GM21737 (cell line): Measurements from ENCODE around the gene CCDC57.

Experiments
- ATAC-seq: cut with Tn5 transposase; IDR thresholded peaks from one replicate; pipeline ENCODE4 v1.9.1; 2021; ENCODE audit warnings: mild to moderate bottlenecking, moderate library complexity; ENCODE audit not compliant: unreplicated experiment

Gene CCDC57

DNA sequence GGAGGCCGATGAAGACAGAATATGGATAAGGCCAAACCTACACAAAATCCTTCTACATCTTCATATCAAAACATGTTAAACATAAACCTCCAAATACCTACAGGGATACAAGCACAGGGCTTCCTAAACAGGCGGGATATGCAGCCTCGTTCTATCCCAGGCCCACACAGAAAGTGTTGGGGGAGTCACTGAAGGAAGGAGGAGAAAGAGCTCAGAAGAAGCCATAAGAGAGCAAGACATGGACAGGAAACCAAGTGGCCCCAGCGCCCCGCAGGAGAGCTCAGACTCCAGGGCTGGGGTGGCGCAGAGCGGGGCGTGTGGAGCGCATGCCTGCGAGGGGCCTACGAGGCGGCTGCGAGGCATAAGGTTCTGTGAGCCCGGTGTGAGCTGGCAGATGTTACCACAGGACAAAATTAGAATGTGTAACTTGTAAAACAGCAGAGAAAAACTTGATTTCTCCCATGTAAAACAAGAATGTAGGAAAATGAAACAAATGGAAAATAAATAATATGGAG, 103.6 kb downstream of the CCDC57 start:
- no peak for ATAC-seq

DNA sequence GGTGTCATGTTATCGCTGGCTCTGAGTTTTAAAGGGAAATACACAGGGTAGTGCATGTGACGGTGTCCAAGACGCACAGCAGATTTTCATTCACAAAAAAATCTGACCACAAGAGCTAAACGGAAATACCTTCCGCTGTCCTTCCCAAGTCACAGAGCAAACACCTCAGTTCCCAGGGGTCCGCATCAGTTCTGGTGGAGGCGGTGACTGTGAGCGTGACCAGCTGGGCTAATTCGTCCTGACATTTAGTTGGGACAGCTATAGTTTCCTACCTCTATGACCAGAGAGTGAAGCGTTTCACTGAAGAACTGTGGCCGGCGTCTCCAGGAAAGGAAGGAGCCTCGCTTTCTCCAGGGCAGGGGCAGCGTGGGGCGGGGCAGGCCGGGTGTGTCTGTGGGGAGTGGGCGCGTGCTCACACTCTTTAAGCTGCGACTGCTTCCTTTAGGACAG, 104.1 kb downstream of the CCDC57 start:
- no peak for ATAC-seq

DNA sequence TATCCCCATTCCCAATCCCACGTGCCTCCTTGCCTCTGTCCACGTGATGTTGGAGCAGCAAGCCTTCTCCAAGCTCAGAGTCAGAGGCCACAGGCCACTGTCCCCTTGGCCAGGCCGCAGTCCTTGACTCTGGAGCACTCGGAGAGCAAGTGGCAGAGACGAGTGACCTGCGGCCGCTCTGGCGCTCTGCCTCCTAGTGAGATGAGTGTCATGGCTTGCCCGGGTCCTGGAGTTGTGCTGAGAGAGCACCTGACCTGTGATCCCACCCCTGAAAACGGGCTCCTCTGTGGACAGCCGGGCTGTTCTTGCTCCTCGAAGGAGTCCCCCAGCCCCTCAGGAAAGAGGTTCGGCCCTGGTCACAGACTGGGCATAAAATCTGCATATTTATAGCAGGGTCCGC, 104.6 kb downstream of the CCDC57 start:
- ATAC-seq, result no peak

DNA sequence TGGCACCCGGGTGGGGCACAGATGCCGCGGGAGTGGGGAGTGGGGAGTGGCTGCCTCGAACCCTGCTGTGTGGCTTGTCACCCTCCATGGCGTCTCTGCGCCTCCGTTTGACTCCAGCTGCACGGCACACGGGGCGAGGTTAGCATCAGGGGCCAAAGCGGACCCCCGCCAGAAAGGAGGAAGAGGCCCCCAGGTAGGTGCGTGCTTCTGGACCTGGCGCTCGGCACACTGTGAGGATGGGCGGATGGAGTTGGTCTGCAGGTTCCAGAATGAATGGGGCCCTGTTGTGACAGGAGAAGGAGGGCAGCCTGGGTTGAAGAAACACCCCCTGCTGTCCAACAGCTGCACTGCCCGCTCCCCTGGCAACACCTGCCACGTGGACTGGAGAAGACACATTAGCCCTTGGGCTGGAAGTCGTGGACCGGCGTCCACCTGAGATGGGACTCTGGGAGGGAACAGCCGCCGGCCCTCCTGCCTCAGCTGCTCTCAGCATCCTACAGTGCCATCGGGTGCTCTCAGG, 105.2 kb downstream of the CCDC57 start:
- ATAC-seq, result no peak

DNA sequence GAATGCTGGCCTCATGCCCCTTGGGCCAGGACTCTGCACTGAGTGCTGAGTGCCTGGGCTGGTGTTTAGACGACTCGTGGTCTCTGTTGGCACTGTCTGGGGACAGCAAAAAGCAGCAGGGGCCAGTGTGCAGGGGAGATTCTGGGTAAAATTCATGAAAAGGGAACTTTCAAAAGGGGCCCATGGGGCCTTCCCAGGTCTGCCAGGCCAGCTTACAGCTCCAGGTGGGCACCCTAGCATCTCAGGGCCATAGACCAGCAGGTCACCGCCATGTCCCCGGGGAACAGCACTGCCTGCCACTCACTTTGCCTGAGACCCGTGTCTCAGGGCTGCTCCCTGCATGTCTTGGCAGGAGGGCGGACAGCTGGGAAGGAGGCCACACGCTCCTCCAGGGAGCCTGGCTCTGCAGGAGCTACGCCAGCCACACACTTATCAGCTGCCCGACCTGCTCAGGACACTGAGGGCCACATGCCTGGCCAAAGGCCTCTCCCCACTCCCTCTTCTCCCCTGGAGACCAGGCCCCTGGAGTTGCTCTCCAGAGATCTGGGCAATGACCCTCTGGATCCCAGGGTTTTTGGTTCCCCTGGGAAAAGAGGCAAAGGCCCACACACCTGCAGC, 105.8 kb downstream of the CCDC57 start:
- ATAC-seq, result no peak

DNA sequence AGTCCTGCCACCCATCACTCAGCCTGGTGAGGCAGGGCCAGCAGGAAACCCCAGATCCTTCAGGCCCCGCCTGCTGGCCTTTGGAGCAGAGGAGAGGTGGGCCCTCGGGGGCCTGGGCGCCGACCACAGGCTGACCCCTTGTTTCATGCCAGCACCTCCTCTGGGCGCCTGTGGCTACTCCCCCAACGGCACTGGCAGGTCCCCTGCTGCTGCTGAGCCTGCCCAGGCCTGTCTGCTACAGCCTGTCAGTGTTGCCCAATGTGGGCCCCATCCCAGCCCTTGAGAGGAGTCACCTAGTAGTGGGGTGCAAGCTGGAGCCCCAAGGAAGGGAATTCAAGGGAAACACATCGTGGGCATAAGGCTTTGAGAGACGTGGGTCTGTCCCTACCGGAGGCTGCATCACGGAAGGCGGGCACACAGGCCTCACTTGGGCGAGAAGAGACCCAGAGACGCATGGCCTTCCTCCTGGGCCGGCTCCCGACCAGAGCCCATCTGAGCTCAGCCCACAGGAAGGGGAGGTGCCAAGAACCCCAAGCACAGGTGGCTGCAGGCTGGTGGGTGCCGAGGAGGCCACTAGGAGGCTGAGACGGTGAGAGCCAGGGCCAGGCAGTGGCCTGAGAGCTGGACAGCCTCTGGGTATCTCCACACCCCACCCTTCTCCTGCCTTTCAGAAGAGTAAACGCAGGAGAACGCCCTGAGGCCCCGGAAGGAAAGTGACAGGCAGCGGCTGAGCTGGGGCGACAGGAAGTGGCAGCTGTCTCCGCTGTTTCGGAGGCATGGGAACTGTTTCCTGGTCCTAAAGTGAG, 106.6 kb downstream of the CCDC57 start:
- peak; percentile 64 for ATAC-seq

DNA sequence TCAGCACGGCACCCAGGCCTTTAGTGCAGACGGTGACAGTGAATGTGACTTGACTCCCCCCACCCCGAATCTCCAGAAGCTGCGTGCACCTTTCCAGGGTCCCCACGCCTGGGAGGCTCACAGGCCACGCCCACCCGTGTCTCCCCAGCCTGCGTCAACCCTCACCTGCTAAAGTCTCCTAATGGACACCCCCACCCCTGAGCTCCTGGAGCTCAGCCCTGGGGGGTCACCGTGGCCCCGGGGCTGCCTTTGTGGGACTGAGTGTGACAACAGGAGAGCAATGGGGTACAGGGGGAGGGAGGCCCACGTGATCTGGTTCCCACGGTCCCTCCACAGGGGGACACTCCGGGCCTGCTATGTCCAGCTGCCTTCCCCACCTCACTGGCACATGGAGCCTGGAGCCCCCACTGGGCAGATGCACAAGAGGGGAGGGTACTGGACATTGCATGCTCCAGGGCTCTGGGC, 107.2 kb downstream of the CCDC57 start:
- no peak for ATAC-seq

DNA sequence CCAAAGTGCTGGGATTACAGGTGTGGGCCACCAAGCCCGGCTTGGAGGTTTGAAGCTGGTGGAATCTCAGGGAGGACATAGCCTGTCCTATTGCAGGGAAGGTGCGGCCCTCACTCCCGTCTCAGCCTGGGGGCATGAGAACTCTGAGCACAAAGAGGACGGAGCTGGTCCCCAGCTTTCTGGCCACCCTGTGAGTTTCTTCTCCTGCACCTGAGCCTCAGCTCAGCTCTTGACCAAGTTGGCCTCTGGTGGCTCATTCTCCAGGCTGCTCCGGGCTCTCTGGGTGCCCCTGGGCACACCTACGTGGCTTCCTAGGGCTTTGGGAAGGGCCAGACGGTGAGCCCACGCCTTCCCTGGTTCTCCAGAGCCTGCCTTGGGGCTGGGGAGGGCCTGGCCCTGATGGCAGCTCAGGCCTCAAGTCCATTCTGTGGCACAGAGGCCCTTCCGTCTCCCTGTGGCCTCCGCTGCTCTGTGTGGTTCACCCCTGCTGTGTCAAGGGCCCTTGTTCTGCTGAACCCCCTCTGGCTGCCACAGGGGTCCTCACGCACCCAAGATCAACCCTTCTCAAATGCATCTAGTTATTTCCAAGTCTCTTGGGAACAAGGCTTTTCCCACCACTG, 107.7 kb downstream of the CCDC57 start:
- no peak for ATAC-seq

DNA sequence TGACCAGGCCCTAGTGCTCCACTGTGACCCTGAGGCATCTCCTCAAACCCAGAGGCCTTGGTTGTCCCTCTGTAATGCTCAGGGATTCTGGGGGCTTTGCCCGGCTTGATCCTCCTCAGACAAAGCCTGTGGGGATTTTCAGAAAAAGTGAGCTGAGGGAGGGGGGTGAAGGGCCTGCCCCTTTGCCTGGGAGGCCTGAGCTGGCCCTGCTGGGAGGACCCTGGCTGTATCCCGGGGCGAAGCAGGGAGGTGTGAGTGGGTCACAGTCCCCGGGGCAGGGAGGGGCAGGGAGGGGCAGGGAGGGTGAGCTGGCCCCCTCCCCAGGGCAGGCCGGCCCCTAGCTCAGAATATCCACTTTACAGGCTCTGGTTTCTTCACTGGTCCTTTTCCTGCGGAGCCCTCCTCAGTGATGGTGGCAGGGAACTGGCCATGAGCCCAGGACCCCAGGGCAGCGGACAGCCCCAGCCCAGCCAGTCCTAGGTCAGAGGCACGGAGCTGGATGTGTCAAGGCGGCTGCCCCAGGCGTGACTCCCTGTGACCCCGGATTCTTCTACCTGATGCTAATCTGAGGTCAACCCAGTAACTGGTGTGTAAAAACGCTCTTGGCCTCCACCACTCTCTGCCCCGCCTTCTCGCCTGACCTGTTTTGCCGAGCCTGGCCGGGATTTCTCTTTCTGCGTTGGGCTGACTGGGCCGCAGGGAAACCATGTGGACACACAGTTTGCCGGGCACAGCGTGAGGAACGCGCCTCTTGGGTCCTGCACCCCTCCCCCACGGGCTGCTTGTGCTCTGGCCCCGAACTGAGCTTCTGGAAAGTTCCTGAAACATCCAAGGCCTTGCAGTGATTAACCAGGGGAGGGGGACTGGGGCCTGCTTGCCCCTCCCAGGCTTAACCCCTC, 108.8 kb downstream of the CCDC57 start:
- no peak for ATAC-seq

DNA sequence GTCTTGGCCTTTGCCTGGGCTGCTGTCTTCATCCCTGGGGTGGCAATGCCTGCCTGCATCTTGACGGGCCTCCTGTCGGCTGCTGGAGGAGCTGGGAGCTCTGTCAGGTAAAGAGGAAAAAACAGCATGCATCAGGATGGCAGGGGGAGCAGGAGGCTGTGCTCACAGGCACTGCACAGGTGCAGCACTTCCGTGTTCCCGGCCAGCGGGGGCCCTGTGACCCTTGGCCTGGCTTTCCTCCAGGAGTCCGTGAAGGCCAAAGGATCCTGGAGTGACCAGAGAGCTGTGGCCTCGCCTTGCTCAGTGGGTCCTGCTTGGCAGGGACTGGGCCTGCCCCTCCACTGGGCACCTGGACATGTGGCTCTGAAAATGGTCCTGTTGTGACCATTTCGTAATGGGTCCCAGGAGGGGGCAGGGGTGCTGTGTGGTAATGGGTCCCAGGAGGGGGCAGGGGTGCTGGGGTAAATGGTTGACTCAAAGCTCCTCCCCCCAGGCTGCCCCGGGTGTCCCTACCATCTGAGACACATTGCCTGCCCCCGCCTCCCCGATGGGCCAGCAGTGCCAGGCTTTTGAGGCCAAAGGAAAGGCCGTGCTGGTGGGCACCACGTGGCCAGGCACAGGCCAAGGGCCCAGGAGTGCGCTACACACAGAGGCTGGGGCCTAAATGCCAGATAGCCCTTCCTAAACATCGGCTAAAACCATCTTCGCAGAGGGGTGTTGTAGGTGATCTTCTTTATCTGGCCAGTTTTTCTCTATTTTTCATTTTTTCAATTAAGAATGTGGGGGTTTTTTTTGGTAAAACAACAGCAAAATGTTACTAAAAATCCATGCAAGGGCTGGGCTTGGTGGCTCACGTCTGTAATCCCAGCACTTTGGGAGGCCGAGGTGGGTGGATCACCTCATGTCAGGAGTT, 110.6 kb downstream of the CCDC57 start:
- no peak for ATAC-seq

DNA sequence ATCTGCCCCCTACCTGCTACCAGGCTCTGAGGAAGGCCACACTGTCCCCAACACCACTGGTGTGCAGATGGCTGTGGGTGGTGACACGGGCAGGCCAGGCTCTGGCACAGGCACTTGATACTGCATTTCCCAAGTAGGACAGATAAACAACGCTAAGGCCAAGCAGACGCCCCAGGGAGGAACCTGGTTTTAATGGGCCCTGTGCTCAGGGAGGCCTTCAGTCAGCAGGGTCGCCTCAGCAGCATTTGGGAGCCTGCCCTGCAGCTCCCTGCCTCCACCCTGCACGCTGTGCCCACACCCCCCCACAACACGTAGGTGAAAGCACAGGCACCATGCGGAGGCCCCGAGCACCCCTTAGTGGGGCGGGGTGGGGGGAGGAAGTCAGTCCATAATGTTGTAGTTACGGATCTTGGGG, 111.3 kb downstream of the CCDC57 start:
- no peak for ATAC-seq

DNA sequence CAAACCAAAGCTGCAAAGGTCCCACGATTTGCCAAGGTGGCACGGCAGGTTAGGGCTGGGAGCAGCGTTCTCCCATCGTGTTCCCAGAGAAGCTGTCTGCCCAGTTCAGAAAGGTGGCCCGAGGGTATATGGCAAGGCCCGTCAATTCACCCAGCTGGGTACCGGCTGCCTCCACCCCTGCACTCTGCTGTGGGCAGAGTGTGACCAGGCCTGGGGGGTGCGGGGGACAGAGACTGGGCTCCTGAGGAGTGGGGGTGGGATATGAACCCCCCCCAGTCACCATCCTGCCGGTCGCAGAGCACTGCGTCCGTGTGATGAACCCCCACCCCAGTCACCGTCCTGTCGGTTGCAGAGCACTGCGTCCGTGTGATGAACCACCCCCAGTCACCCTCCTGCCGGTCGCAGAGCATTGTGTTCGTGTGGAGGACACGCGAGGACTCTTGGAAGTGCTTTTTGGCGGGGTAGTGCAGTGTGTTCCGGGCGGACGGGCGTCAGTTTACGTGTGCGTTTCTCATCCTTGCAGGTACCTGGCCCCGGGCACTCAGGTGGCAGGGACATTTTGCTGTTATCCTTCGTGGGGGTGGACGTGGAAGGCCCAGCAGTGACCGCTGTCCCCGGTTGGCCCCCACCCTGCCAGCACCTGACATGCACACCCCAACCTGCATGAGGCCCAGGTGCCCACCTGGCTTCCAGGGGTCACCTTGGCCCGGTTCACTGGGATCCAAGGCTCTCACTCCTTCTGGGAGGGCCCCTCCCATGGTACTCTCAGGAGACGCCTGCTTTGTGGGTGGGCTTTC, 111.9 kb downstream of the CCDC57 start:
- no peak for ATAC-seq

DNA sequence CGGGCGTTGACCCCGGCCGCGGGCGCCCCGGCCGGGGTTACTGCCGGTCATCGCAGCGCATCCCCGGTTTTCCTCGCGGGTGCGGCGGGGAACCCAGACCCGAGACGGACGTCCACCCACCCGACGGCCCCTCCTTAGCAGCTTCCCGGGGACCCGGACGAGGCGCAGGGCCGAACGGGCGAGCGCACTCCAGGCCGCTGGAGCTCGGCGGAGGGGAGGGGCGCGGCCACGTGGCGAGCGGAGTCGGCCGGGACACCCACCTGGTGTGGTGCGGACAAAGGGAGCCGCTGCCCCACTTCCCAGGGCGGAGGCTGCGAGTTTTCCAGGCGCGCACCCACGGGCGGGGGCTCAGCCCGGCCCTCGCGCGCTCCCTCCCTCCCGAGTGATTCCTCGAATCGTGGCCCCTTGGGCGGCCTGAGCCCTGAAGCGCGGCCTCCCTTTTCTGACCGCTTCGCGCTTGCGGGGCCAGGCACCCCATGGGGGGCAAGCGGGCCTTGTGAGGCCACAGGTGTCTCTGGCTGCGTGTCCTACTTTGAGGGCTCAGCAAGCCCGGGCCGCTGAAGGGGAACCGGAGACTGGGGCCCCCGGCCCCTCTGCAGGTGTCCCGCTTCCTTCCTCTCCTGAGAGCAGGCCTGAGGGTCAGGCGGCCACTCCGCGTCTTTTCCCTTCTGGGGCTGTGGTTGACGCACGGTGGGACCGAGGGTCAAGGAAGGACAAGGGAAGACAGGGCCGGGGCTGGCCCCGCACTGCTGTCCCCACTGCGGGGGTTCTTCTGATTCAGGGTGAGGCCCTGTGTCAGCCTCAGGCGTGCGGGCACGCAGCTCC, 113.5 kb downstream of the CCDC57 start:
- ATAC-seq, result peak; percentile 1

DNA sequence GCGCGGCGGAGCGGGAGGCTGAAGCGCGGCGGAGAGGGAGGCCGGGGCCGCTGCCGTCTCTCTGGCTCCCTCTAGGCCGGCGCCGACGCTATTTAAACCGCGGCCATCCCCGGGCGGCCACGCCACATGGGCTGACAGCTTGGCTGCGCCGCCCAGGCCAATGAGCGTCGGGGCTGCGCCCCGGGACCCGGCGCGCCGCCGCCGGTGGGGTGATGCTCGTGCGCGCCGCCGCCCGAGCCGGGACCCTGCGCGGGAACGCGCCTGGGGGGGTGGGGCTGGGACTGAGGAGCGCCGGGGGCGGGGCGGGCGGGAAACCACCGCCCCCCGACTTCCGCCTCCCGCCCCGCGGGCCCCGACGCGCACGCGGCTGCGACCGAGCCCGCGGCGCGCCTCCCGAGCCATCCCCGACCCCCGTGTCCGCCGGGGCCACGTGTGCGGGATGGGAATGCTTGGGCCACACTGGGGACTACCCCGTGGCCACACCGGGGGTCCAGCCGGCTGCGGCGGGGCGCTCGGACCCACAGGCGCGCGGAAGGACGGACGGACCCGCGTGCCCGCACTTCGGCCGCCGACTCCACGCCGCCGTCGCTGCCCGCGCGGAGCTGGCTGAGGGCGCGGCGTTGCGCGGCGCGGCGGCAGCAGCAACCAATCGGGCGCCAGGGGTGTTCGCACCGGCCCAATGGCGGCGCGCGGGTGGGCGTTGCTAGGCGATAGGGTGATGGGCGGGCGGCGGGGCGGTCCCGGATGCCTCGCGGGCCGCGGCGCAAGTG, 114.3 kb downstream of the CCDC57 start, which contains the start of gene FASN:
Gene FASN, minus strand, starts transcription at position 68 of the 770 bp plus-strand sequence. CDS start 1,791 bp downstream, outside the sequence.
- peak; percentile 65 for ATAC-seq

DNA sequence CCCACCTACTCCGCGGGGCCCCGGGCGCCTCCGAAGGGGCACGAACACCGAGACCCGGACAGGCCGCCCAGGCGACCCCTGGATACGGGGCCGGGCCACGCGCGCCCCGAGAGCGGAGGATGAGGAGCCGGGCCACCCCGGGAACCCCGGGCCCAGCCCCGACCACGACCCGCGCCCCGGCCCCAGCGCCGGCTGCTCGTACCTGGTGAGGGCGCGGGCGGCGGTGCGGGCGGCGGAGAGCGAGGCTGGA, 114.8 kb downstream of the CCDC57 start:
- ATAC-seq, result peak; percentile 7

DNA sequence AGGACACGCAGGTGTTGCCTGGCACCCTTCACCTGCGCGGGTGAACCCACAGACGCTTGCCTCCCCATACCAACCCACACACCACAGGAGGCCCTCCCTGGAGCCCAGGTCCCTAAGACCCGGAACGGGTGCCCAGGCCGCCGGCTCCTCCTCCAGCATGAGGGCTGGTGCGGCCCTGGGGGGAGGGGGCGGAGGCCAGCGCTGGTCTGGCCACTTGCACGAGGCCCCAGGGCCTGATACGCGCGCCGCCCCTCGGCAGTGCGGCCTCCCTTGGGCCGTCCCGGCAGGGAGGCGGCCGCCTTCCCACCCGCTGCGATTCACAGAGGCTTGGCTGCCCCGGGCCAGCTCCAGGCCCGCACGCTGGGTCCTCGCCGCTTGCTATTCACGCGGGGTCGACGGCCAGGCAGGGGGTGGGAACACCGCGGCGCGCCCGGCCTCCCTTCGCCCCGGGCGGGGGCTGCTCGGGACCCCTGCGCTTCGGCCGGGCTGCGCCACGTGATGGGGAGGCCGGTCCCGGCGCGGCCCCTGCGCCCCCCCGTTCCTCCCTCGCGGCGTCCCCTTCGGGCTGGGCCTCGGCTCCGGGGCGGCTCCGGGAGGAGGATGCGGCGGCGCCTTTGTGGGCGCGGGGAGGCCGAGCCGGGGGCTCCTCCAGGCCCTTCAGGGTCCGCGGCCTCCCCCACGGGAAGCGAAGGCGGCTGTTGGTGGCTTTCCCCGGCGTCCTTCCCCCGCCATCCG, 115.3 kb downstream of the CCDC57 start:
- ATAC-seq, result no peak
